GM12874 (cell line): ENCODE results near the gene TTLL6.

Experiments used
- TF ChIP-seq, protein P1 (sequence below): IDR thresholded peaks from 2 replicates; pipeline ENCODE4 v1.5.1; 2011; ENCODE audit warnings: low read depth, mild to moderate bottlenecking, control low read depth, low read length, moderate library complexity; ENCODE audit not compliant: insufficient read depth

TTLL6 gene

DNA sequence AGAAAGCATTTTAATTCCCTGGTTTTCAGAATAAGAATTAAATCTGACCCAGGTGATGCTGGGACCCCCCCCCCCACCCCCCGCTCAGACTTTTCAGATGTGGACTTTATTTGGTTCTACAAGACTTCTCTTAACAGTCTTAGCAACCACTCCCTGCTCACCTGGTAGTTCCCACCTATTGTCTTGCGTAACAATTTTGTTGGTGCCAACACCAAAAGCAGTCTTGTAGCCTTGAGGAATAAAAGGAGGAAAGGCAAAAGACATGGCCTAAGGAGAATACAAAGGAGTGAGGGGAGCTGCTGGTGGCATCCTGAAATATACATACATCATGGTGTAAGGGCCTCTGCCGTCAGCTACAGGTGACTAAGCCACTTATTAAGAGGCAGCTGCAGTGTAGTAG, 5.0 kb downstream of the TTLL6 start:
- TF ChIP-seq, protein P1, sequence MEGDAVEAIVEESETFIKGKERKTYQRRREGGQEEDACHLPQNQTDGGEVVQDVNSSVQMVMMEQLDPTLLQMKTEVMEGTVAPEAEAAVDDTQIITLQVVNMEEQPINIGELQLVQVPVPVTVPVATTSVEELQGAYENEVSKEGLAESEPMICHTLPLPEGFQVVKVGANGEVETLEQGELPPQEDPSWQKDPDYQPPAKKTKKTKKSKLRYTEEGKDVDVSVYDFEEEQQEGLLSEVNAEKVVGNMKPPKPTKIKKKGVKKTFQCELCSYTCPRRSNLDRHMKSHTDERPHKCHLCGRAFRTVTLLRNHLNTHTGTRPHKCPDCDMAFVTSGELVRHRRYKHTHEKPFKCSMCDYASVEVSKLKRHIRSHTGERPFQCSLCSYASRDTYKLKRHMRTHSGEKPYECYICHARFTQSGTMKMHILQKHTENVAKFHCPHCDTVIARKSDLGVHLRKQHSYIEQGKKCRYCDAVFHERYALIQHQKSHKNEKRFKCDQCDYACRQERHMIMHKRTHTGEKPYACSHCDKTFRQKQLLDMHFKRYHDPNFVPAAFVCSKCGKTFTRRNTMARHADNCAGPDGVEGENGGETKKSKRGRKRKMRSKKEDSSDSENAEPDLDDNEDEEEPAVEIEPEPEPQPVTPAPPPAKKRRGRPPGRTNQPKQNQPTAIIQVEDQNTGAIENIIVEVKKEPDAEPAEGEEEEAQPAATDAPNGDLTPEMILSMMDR = no peak

DNA sequence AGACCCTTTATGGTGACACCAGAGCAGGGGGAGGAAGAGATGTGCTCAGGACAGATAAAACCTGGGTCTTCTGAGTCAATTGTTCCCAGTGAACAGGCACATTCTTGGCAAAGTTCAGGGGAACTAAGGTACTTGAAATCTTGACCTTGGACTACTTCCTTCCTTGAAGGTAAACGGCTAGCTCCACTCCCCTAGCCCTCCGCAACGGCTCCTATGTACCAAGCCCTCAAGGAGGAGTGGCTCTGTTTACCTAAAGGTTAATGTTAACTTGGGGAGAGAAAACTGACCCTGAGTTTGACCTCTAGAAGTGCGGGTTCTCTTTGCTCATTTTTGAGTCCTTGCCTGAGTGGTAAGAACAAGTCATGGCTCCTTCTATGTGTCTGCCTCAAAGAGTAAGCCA, 7.8 kb downstream of the TTLL6 start:
- TF ChIP-seq, protein P1 = no peak

DNA sequence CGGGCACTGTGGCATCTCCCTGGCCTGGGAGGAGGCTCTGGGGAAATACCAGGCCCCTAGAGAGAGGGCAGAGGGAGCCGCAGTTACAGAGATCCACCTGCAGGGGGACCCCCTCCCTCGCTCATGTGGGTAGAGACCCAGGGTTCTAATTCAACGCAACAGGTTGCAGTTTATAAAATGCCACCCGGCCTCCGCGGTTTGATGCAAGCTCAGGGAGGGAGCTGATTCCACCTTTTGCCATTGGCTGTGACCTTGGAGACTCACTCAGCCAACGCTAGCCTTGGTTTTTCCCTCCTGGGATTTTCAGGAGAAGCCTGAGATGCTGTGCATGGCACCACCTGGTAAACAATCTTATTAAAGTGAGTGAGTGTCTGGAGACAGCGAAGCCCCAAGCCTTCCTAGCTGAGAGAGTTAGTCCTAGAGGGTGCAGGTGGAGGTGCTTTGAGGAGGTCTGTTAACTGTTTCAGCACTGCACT, 12.1 kb downstream of the TTLL6 start:
- TF ChIP-seq, protein P1 = peak; percentile 95

DNA sequence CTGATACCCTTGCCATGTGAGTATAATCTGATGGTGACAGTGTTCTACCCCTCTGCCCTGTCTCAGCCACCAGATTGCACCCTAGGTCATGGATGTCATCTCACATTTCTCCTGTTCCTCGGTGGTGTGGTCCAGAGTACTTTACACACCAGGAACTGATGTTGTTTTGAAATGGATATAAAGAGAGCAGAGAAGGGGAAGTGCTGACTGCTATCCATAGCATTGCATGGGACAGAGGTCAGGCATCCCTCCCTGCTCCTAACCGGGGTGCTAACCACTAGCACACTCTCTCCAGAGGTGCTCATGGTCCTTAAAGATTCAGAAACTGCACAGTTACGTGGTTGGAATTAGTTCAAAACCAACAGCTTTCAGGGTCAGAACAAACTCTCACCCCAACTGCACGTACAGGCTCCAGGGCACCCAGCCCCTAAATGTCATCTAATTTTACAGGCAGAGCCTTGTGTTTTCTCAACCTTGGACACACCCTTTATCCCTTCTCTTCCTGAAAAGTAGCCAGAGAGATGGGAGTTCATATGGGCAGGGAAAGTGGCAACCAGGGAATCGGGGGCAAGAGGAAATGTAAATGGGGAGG, 16.3 kb downstream of the TTLL6 start:
- TF ChIP-seq, protein P1 = no peak

DNA sequence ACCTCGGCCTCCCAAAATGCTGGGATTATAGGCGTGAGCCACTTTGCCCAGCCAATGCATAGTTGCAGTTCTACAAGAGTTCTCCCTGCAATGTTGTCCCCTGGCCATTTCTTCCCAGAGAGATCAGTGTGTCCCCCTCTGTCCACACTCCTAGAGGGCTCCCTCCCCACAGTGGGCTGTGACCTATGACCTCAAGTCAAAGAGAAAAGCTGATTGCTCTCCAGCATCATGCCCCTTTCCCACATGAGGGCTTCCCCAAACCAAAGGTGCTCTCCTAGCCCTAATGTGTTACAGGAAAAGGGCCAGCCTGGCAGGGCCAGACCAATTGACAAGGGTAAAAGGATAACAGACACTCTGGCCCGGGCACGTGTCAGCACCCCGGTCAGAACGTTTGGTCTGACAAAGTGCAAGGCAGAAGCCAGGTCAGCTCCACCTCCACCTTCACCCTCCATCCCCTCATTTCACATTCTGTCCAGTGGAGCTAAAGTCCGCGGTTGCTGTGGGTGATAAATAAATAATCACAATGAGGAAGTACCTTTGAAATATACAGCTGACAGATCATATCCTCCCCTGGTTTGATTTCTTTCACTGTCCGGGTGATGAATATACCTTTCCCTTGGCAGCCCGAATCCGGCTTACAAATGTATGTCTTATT, 17.8 kb downstream of the TTLL6 start:
- TF ChIP-seq, protein P1 = no peak

DNA sequence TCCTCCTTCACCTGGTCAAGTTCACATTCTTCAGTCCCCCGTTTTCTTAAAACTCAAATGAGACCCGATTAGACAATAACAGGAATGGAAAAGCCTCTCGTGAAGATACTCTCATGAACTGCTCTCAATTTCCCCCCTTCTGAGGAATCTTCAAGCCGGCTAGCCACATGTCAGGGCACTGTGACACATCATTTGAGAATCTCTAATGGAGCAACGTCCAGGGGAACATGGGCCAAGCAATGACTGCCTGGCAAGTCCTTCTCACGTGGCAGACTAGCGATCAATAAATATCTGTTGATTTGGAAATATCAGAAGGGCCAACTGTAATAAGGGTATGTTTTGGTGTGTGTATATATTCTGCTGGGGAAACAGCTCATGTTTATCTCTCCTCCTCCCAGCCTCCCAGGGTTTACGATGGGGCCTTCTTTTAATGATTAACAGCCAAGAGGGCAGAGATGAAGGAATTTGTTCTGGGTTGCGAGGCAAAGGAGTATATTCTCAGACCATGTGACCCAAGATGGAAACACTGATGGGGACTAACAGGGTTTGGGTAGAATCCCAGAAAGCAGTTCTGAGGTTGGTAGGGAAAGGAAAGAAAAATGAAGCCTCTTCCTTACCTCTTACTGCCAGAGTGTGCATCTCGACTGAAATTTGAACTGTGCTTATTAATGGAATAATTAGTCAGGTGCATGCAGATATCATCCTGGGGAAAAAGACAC, 21.4 kb downstream of the TTLL6 start:
- TF ChIP-seq, protein P1 = no peak

DNA sequence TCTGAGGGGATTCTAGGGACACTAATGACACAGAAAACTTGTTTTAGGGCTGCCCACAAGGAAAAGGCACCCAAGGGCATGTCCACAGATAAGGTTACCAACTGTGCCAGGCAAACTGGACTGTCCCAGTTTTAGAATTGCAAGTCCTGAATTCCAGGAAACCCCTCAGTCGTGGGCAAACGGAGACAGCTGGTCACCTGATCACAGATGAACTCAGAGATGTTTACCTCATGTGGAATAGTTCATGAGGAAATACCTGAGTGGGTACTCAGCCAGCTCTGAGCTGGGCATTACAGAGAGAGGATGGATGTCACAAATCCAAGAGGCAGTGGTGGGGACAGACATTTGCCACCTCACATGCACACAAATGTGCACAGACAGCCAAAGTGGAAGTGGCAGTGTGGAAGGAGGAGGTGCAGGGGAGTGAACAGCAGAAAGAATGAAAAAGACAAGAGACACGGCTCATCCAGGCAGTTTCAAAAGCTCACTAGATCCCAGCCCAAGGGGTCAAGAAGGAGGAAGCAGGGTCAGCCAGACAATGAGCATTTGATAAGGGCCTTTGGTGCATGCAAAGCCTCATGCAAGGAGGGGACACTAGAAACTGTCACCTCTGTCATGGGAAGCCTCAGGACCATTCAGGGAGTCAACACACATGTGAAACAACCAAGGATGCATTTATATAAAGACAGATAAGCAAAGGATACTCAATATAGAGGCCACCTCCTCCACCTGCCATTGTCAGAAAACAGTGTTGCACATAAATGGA, 24.8 kb downstream of the TTLL6 start:
- TF ChIP-seq, protein P1 = no peak
